ENCODE data around the gene STK38. TPM values are rescaled to one million over a fixed set of nuclear protein-coding genes. Genes with fewer than 3 reads are reported as not detected.

Gene STK38
- total and polyA plus RNA-seq, 2 of the 13 experiments (the other 11 are each of a cell fraction or from before 2014, with no cell fraction given): 10.3 to 20.7 TPM

DNA sequence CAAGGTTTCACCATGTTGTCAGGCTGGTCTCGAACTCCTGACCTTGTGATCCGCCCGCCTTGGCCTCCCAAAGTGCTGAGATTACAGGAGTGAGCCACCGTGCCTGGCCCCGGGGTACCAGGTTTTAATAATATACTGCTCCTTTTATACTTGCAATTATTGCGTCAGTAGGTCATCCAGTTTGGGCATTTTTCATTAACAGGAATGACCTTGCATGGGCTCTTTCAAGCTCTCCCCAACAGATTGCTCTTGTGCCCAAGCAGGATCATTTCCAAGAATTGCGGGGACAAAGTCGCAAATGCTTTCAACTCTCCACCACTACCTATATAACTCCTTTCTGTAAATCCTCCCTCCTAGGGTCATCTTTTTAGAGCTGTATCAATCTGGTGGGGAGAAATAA is 23.8 kb downstream of the STK38 start (continued):
- TF ChIP-seq HNF4G (IDR thresholded peaks at IDR 0.05; ENCODE audit: borderline replicate concordance, low read depth, low read length): no peak
- no peak for TF ChIP-seq HNF4G (CRISPR knock-in tag; IDR thresholded peaks at IDR 0.05; ENCODE audit: borderline replicate concordance, low read depth)
- TF ChIP-seq, protein P1, sequence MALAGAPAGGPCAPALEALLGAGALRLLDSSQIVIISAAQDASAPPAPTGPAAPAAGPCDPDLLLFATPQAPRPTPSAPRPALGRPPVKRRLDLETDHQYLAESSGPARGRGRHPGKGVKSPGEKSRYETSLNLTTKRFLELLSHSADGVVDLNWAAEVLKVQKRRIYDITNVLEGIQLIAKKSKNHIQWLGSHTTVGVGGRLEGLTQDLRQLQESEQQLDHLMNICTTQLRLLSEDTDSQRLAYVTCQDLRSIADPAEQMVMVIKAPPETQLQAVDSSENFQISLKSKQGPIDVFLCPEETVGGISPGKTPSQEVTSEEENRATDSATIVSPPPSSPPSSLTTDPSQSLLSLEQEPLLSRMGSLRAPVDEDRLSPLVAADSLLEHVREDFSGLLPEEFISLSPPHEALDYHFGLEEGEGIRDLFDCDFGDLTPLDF (CRISPR knock-in tag; IDR thresholded peaks at IDR 0.05): no peak
- TF ChIP-seq NKX3-1 (CRISPR knock-in tag; IDR thresholded peaks at IDR 0.05): no peak
- TF ChIP-seq ZBTB44 (CRISPR knock-in tag; IDR thresholded peaks at IDR 0.05): no peak
- no peak for TF ChIP-seq MAFG (CRISPR knock-in tag; IDR thresholded peaks at IDR 0.05)

GRCh38 chr6:36519352-36519751 is 27.9 kb downstream of the STK38 start:
- H2AFZ ChIP-seq (ENCODE audit: low read length): no peak overlapping the region
- FAIRE-seq: no peak
- H3K9me3 ChIP-seq (ENCODE audit: low read length): no peaks in the 10 kb centered on the region
- BruUV-seq (replicated peaks): no TSS peak
- TF ChIP-seq FOXM1 (CRISPR knock-in tag; IDR thresholded peaks at IDR 0.05): no peak
- TF ChIP-seq CTCF (CRISPR knock-in tag; IDR thresholded peaks at IDR 0.05): no peak
- TF ChIP-seq ZNF451 (CRISPR knock-in tag; IDR thresholded peaks at IDR 0.05): no peak
- TF ChIP-seq, protein P2, sequence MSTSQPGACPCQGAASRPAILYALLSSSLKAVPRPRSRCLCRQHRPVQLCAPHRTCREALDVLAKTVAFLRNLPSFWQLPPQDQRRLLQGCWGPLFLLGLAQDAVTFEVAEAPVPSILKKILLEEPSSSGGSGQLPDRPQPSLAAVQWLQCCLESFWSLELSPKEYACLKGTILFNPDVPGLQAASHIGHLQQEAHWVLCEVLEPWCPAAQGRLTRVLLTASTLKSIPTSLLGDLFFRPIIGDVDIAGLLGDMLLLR (CRISPR knock-in tag; IDR thresholded peaks at IDR 0.05): no peak
- TF ChIP-seq, protein P3, sequence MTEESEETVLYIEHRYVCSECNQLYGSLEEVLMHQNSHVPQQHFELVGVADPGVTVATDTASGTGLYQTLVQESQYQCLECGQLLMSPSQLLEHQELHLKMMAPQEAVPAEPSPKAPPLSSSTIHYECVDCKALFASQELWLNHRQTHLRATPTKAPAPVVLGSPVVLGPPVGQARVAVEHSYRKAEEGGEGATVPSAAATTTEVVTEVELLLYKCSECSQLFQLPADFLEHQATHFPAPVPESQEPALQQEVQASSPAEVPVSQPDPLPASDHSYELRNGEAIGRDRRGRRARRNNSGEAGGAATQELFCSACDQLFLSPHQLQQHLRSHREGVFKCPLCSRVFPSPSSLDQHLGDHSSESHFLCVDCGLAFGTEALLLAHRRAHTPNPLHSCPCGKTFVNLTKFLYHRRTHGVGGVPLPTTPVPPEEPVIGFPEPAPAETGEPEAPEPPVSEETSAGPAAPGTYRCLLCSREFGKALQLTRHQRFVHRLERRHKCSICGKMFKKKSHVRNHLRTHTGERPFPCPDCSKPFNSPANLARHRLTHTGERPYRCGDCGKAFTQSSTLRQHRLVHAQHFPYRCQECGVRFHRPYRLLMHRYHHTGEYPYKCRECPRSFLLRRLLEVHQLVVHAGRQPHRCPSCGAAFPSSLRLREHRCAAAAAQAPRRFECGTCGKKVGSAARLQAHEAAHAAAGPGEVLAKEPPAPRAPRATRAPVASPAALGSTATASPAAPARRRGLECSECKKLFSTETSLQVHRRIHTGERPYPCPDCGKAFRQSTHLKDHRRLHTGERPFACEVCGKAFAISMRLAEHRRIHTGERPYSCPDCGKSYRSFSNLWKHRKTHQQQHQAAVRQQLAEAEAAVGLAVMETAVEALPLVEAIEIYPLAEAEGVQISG (CRISPR knock-in tag; IDR thresholded peaks at IDR 0.05): no peak
- TF ChIP-seq, protein P4, sequence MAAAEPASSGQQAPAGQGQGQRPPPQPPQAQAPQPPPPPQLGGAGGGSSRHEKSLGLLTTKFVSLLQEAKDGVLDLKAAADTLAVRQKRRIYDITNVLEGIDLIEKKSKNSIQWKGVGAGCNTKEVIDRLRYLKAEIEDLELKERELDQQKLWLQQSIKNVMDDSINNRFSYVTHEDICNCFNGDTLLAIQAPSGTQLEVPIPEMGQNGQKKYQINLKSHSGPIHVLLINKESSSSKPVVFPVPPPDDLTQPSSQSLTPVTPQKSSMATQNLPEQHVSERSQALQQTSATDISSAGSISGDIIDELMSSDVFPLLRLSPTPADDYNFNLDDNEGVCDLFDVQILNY (CRISPR knock-in tag; conservative IDR thresholded peaks at IDR 0.05): no peak
- TF ChIP-seq, protein P5, sequence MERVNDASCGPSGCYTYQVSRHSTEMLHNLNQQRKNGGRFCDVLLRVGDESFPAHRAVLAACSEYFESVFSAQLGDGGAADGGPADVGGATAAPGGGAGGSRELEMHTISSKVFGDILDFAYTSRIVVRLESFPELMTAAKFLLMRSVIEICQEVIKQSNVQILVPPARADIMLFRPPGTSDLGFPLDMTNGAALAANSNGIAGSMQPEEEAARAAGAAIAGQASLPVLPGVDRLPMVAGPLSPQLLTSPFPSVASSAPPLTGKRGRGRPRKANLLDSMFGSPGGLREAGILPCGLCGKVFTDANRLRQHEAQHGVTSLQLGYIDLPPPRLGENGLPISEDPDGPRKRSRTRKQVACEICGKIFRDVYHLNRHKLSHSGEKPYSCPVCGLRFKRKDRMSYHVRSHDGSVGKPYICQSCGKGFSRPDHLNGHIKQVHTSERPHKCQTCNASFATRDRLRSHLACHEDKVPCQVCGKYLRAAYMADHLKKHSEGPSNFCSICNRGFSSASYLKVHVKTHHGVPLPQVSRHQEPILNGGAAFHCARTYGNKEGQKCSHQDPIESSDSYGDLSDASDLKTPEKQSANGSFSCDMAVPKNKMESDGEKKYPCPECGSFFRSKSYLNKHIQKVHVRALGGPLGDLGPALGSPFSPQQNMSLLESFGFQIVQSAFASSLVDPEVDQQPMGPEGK (CRISPR knock-in tag; IDR thresholded peaks at IDR 0.05): no peak
- intact Hi-C loops (cut with micrococcal nuclease; ENCODE audit: unreplicated experiment) (no loop called here), in situ Hi-C loops (cut with HindIII; ENCODE audit: extremely low pct_ligation_motif_present, low pct_unique_long_range_greater_than_20kb) (no loop called here)
- H3K9ac ChIP-seq (ENCODE audit: insufficient read depth, low read depth, low read length): no peak overlapping the region
- ChIA-PET POLR2A (no interaction called here), CTCF (ENCODE audit: low intra/inter-chr PET ratio, low total read pairs) (no interaction called here)
- H3K79me2 ChIP-seq (ENCODE audit: insufficient read depth, low read length): no peaks in the 10 kb centered on the region
- peaks cover 15 to 30% of the 10 kb centered on the region in 2 experiments for H3K36me3 ChIP-seq (replicated peaks in 1 of 2; ENCODE audit: control insufficient read depth in 1 of 2, insufficient read depth in 2 of 2, low read length in 2 of 2)
- H3K4me1 ChIP-seq (ENCODE audit: insufficient read depth, low read length): peaks cover 37% of the 10 kb centered on the region
- no peaks in the 10 kb centered on the region for H3K27me3 ChIP-seq (ENCODE audit: control insufficient read depth in 1 of 2, insufficient read depth in 2 of 2, low read length in 2 of 2)
- no peak for DNase-seq (ENCODE audit: low spot score)
- H3K4me2 ChIP-seq (ENCODE audit: low read depth, low read length): no peak overlapping the region
- no peak overlapping the region for H3K4me3 ChIP-seq (replicated peaks in 1 of 3; ENCODE audit: insufficient read depth in 1 of 3, low read depth in 2 of 3, low read length in 3 of 3)
- no peaks in the 10 kb centered on the region for H4K20me1 ChIP-seq (ENCODE audit: insufficient read depth, low read length)
- H3K27ac ChIP-seq (ENCODE audit: extremely low read length, insufficient read depth, low read length): no peak overlapping the region
- ATAC-seq: no peak
